Measurements from ENCODE around the gene HCLS1.
"Not testable (repeated sequence)": the region's sequence is repeated elsewhere in the genome, so short reads cannot be mapped to it uniquely, and the experiment has no call there.

The HCLS1 gene

DNA sequence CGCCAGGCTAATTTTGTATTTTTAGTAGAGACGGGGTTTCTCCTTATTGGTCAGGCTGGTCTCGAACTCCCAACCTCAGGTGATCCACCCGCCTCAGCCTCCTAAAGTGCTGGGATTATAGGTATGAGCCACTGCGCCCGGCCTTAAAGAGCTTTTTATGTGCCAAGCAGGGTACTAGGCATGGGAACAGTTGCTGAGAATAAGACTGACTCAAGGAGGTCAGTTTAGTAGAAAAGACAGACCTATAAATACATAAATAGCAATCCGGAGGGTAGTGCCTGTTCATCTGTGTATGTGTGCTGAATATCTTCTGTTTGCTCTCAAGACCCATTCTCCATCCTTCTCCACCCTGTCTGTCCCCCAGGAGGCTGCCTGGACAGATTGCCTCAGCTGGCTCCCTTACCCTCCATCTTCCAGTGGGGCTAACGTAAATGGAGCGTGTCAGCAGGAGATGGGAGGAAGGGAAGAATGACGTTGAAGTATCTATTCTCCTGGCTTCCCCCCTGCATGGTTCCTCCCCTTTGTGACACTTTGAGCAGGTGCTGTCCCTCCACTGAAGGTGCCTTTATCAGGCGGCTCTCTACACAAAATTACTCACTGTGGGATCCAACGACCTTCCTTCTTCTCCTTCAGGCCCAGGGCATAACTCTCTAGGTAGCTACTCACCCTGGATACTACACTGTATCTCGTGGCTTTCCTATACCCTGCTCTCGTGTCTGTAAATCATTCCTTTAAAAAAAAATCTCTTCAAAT is 36.4 kb downstream of the HCLS1 start:
- no peak for DNase-seq (ENCODE audit: low spot score)
- TF ChIP-seq, protein P1, sequence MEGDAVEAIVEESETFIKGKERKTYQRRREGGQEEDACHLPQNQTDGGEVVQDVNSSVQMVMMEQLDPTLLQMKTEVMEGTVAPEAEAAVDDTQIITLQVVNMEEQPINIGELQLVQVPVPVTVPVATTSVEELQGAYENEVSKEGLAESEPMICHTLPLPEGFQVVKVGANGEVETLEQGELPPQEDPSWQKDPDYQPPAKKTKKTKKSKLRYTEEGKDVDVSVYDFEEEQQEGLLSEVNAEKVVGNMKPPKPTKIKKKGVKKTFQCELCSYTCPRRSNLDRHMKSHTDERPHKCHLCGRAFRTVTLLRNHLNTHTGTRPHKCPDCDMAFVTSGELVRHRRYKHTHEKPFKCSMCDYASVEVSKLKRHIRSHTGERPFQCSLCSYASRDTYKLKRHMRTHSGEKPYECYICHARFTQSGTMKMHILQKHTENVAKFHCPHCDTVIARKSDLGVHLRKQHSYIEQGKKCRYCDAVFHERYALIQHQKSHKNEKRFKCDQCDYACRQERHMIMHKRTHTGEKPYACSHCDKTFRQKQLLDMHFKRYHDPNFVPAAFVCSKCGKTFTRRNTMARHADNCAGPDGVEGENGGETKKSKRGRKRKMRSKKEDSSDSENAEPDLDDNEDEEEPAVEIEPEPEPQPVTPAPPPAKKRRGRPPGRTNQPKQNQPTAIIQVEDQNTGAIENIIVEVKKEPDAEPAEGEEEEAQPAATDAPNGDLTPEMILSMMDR (IDR thresholded peaks at IDR 0.05; ENCODE audit: extremely low read depth, missing control alignments), result no peak

DNA sequence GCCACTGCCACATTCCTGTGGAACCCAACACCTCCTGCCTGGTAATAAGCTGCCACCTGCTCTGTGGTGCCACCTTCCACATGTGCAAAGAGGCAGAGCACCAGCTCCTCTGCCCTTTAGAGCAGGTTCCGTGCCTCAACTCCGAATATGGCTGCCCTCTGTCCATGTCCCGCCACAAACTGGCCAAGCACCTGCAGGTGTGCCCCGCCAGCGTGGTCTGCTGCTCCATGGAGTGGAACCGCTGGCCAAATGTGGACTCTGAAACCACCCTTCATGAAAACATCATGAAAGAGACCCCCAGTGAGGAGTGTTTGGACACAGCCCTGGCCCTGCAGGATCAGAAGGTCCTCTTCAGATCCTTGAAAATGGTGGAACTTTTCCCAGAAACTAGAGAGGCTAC is 39.2 kb downstream of the HCLS1 start:
- TF ChIP-seq, protein P1 (IDR thresholded peaks at IDR 0.05; ENCODE audit: extremely low read depth, missing control alignments), result no peak
- DNase-seq (ENCODE audit: low spot score), result no peak

DNA sequence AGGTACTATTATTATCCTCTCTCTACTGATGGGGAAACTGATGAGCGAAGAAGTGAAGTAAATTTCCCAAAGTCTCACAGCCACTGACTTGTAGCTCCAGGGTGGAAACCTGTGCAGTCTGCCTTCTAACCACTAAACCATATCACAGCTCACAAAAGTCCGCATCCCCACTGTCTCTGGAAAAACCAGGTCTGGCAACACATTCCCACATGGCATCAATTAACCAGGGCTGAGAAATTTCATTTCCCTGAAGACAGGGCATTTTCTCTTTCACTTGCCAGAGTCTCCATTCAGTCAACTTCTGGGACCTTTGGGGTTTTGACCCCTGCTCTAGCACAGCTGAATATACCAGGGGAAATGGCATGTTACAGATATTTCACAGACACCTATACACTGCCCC is 41.0 kb downstream of the HCLS1 start:
- no peak for DNase-seq (ENCODE audit: low spot score)
- TF ChIP-seq, protein P1 (IDR thresholded peaks at IDR 0.05; ENCODE audit: extremely low read depth, missing control alignments), result no peak

DNA sequence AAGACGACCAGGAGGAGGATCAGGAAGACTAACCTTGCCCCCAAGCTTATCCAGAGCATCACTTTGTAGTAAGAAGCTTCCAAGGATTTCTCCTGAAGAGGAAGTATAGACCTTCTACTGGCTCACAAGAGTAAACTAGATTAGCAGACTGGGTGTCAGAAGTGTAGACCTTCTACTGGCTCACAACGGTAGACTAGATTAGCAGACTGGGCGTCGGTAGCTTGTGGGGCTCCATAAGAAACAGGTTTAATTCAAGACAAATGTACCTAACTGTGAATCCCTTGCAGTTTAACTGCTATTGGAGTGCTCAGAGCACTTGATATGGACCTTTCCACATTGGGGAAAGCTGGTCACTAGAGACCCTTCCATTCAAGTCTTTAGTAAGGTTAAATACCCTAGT is 54.6 kb downstream of the HCLS1 start:
- DNase-seq (ENCODE audit: low spot score), result no peak
- TF ChIP-seq, protein P1 (IDR thresholded peaks at IDR 0.05; ENCODE audit: extremely low read depth, missing control alignments), result no peak

DNA sequence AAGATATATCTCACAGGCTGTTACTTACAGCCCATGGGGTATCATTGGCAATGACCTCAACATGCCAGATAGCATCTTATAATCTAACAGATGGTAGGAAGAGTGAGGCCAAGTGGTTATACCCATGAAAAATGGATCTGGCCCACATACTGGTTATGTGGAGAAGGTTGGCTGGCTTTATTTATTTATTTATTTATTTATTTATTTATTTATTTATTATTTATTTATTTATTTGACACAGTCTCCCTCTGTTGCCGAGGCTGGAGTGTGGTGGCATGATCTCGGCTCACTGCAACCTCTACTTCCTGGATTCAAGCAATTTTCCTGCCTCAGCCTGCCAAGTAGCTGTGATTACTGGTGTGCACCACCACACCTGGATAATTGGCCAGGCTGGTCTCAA is 55.9 kb downstream of the HCLS1 start:
- TF ChIP-seq, protein P1 (IDR thresholded peaks at IDR 0.05; ENCODE audit: extremely low read depth, missing control alignments), result no peak
- no peak for DNase-seq (ENCODE audit: low spot score)

DNA sequence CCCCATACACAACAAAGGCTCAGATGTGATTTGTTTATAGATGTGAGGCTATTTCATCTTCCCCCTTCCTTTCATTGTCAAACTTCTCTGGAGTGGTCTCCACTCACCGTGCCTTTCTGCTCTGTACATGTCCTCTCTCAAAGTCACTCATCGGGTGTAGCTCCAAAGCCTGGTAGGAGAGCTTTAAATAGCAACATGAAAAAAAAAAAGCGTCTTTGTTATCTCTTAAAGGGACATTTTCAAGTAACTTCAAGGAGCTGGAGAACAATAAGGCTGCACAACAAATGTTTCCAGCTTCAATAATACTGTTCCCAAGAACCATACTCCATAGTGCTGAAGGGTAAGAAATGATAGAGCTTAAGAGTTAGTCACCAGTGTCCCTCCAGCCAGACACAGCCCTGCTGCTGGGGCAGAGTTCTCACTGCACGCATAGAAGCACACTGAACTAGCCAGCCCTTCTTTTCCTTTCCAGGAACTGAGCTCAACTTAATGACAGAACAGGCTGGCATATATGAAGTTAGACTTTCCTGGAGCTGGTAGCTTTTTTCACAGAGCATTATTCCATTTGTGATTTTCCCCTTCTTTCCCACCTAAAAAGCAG is 59.4 kb downstream of the HCLS1 start:
- TF ChIP-seq, protein P1 (IDR thresholded peaks at IDR 0.05; ENCODE audit: extremely low read depth, missing control alignments), result no peak
- DNase-seq (ENCODE audit: low spot score), result no peak

DNA sequence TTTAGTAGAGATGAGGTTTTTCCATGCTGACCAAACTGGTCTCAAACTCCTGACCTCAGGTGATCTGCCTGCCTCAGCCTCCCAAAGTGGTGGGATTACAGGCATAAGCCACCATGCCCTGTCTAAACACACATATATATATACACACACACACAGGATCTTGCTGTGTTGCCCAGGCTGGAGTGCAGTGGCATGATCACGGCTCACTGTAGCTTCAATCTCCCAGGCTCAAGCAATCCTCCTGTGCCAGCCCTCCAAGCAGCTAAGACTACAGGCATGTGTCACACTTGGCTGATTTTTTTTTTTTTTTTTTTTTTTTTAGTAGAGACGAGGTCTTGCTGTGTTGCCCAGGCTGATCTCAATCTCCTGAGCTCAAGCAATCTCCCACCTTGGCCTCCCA is 60.8 kb downstream of the HCLS1 start:
- not testable (repeated sequence) for DNase-seq (ENCODE audit: low spot score)

DNA sequence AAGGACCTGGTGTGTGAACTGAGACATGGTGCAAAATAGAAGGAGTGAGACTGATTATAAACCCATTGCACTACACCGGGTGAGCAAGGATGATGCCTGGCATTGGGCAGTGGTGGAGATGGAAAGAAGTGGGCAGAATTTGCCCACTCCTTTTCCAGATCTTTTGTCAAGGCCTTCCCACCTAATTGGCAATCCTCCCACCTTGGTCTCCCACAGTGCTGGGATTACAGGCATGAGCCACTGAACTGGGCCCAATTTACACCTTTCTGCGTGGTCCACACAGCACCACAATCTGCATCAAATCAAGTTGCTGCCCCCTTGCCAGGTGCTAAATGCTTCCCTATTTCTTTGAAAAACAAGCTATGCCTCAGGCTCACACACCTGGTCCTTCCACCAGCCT is 62.1 kb downstream of the HCLS1 start:
- TF ChIP-seq, protein P1 (IDR thresholded peaks at IDR 0.05; ENCODE audit: extremely low read depth, missing control alignments), result no peak
- DNase-seq (ENCODE audit: low spot score), result no peak
